NCI-H774 (cell line): ENCODE results near the gene WASL.
A peak's percentile ranks its signal among the peaks of the same experiment; 100 is the strongest.
"Not testable (repeated sequence)": the region's sequence is repeated elsewhere in the genome, so short reads cannot be mapped to it uniquely, and the experiment has no call there.

Source experiments
- DNase-seq: peaks from one replicate; lab custom pipeline; 2025; lab: John Stamatoyannopoulos, UW

WASL gene

DNA sequence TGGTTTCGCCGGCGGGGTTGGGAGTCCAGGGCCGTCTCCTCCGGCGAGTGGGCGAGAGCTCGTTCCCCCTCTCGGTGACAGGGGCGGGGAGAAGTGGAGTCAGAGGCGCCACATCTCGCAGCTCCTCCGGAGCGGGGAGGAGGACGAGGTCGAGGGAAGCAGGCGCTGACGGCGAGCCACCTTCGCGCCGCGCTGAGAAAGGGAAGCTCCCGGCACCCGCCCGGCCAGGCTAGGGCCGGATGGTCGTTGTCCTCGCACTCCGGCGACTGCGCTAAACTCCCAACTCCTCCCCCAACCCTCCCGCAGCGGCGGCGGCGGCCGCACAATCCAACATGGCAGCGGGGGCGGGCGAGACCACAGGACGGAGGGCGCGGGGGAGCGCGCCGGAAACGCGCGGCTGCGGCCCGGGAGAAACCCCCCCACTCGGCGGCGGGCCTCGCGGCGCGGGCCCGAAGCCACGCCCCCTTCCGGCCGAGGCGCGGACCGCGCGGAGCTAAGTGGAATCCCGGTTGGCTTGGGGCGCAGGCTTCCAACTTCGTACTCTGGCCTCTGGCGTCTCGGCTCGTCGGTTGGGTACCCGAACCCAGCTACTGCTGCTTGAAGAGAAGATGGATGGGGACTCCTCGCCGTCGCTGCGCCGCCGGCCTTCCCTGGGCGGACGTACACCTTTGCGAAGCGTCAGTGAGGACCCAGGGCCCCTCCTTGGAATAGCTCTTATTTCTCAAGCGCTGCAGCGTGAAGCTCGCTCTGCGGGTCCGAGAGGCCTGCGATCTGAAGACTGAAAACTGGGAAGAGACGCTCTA is at the start of gene WASL:
Gene WASL, minus strand, starts transcription at position 270 of the 803 bp plus-strand sequence. Its CDS starts 269 bp downstream, at position 1.
- peak; percentile 90 for DNase-seq

DNA sequence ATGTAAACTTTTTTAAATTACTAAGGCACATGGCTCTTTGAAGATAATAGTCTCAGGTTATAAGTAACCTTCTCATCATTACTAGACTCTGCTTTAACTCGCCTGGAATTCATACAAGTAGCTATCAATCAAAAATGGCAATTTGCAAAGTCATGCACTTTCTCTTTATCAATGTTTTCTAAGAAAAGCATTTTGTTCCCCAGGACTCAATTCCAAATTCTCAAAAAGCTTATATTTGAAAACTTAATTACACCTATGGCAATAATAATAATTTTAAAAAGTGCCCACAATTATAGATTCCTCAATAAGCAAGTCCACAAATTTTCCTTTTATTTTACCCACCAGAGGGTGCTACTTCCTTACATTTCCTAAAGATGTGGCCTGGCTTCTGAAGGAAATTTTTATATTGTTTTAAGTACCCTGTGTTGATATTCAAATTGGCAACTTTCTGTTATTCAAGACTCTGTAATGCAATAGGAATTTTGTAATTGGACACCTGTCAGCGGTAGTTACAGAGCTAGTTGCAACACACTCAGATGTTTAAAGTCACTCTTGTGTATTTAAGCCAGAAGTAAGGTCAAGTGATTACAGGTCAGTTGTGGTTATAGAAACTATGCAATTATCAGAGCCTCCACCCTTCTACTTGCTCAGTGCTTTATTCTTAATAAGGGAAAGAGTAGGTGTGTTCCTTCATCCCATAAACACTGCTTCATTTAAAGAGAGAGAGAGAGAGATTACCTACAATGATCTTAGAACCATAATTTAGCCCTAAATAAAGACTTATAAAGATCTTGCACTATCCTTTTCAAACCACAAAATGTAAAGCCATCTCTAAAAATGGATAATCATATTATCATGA is 49.1 kb upstream of the WASL start:
- DNase-seq, result peak; percentile 57

DNA sequence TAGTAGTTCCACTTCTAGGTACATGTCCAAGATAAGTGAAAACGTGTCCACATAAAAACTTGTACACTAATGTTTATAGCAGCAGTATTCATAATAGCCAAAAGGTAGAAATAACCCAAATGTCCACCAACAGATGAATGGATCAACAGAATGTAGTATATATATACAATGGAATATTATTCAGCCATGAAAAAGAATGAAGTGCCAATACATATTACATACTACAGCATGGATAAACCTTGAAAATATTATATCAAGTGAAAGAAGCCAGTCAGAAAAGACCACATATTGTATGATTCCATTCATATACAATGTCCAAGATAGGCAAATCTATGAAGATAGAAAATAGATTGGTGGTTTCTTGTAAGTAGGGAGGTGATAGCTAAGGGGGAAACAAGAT is 47.8 kb upstream of the WASL start:
- DNase-seq, result no peak

DNA sequence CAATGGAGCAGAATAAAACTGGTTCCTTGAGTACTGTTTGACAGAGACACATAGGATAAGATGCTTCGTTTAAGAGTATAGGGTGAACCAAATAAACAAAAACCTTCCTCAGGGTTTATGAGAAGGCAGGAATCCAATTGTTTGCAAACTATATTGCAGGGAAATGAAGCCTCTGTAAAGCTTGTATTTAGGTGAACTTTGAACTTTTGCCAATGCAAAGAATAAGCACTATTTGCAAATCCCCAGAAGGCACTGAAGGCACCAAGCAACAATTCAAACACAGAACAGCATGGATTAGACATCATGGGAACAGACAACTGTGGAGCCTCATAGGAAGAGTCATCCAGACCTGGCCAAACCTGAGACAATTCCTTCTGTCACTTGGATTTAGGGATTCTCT is 47.1 kb upstream of the WASL start:
- DNase-seq, result no peak

DNA sequence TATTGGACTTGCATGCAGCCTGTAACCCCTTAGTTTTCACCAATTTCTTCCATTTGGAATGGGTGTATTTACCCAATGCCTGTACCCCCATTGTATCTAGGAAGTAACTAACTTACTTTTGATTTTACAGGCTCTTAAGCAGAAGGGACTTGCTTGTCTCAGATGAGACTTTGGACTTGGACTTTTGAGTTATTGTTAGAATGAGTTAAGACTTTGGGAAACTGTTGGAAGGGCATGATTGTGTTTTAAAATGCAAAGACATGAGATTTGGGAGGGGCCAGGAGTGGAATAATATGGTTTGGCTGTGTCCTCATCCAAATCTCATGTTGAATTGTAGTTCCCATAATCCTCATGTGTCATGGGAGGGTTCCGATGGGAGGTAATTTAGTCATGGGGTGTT is 46.3 kb upstream of the WASL start:
- DNase-seq, result not testable (repeated sequence)

DNA sequence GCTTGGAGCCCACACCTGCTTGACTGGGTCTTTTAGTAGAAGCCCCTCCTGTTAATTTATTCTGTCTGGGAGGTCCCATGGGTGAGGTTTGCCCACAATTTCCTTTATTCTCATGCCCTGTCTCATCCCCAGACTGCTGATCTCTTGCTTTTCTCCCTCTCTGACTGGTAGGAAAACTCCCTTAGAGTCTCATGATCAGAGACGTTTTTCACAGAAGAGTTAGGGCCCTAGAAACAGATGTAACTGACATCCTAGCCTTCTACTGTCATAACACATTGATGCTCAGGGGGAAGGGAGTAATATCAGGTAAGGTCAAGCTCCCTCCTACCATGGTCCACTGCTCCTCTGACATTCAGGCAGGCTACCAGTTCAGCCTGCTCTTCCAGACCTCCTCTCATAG is 43.7 kb upstream of the WASL start:
- no peak for DNase-seq

DNA sequence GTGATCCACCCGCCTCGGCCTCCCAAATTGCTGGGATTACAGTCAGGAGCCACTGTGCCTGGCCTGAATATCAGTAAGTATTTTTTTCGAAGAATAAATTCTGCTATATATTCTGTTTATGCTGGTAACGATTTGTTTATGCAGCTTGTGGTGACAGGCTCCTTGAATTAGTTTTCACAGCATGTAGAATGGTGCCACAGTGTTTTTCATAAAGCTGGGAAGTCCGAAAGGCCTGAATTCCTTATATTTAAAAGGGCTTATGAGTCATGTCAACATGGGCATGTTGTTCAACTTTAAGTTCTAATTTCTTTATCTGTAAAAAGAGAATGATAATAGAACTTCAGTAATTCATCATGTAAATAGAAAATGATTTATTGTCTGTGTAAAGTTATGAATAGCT is 42.2 kb upstream of the WASL start:
- no peak for DNase-seq

DNA sequence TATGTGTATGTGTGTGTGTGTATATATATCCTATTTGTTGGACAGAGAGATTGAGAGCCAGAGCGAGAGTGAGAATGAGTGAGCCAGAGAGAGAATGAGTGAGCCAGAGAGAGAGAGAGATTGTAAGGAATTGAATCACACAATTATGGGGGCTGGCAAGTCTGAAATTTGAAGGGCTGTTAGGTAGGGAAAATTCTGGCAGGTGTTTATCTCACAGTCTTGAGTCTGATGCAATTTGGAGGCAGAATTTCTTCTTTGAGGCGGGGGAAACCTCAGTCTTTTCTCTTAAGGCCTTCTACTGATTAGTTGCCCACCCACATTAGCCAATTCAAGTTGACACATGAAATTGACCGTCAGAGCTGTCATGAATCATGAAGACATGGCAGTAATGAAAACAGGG is 41.0 kb upstream of the WASL start:
- no peak for DNase-seq

DNA sequence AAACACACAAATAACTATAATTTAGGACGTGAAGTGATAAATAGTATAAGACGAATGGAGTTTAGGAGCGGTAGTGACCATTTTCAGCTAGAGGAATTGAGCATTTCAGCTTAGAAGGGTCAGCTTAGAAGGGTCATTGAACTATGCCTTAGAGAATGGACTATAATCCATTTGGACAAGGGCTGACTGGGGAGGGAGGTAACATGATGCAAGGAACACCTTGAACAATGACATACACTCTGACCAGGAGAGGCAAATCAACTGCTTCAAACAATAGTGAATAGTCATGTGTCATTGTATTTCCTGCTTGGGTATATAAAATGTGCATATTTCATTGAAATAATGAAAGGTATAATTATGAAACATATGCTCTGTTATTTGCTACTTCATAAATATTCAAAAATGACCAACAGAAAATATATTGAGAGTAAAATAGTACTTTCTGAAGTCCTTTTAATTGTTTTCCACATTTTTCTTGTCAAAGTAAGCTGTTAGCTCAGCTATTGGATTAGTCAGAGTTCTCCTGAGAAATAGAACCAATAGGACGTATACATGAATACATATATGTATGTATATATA is 40.5 kb upstream of the WASL start:
- no peak for DNase-seq

DNA sequence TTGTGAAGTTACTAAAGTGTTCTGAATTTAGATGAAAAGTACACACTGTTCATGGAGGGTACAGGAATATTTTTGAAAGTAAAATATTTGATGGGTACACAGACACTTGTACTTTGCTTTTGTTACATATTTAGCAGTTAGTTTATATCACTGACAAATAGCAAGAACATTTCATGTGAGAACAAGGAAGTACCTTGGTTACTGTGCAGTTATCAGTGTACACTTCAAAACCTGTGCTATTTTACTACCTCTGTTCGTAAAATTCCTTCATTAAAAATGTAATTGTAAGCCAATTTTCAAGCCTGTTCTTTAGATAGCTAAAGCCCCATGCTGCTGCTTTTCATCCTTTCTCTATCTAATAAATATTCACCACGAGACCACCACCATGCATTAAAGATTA is 39.8 kb upstream of the WASL start:
- no peak for DNase-seq

DNA sequence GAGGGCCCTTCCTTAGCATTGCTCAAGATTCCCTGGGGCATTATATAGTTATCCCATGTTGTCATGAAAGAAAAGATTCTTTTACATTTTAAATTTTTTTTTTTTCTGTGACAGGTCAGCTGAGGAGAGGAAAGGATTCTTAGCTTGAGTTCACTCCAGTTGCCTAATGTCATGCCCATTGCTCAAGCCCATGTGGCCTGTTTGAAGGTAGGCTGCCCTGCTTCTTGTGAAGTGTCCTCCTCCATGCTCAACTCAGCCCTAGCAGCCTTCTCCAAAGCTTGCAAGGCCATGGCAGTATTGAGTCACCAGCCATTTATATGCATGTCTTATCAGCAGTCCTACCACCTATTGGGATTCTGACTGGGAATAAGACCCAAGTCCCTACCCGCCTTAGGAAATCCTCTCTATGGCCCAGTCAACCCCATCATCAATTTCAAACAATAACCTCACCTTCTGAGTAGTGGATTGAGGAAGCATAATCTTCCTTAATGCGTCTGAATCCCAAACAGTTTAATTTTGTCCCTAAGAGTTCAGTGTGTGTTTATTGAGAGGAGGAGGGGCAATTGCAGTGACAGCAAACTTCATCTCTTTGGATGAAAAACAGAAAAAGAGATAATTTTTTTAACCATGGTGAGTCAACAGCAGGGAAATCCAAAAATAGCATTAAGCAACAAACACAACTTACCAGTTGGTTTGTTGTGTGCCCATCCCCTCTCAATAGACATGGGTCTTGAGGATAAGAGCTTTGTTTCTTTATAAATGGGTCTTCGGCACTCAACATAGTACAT is 38.6 kb upstream of the WASL start:
- DNase-seq, result no peak

DNA sequence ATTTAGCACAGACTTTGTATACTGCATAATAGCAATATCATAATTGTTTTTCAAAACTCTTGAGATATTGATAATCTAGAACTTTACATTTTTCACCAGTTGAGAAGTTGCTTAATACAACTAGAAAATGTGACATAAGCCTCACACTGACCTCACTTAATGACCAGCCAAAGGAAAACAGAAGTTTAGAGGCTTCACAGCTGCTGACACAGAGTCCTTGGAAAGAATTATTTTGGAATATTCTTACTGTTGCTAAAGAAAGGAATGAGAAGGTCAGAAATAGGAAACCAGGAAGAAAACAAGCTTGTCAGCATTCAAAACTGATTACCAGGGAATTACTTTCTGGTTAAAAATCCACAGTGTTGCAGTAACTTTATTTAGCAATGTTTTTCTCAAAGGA is 35.5 kb upstream of the WASL start:
- DNase-seq, result no peak

DNA sequence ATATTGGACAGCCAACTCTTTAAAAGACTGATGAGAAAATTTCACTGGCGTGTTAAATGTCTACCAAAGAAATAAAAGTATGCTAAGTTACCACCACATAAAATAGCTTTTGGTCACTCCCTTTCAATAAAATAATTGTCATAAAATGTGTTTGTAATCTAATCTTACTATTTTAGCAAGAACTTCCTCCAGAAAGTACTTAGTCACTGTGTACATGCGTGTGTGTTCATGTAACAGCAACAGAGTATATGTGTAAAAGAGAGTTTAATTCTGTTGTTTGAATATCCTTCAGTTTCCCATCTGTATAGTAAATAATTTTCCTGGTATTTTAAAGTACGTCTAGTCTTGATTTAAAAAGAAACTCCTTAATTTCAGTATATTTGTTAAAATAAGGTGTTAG is 35.0 kb upstream of the WASL start:
- DNase-seq, result no peak

DNA sequence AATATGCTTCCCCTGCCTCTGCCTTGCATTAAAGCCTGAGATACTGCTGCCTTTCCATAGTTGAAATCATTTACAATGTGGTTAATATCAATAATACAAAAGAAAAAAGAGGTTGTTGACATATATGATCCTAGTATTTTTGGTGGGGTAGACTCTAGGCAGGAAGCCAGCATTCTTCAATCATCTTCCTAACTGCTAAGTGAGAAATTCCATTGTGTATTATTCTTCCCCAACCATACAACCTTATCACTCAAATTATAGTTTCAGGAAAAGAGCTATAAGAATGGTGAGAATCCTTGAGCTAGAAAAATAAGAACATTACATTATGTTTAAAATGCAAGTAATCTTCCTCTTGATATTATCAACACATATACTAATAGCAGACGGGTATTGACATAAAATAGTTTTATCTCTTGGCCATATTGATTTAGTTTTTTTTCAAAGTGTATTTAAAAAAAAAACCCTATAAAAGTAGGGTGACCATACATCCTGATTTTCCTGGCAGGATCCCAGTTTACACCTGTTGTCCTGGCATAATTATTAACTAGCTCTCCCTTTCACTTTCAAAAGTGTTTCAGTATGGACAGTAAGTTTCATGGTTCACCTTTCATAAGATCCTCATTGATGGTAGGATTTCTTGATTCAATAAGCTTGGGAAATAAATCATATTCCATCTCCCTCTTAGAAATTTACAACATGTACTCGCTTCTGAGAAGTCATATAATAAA is 33.4 kb upstream of the WASL start:
- no peak for DNase-seq

DNA sequence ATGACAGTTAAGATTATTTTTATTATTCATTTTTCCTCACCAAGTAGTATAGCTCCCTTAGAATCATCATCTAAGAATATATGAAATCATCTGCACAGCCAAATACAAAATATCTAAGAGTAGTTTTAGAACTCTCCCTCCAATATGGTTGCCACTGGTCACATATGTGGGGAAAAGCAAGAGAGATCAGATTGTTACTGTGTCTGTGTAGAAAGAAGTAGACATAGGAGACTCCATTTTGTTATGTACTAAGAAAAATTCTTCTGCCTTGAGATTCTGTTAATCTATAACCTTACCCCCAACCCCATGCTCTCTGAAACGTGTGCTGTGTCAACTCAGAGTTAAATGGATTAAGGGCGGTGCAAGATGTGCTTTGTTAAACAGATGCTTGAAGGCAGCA is 31.7 kb upstream of the WASL start:
- DNase-seq, result not testable (repeated sequence)

DNA sequence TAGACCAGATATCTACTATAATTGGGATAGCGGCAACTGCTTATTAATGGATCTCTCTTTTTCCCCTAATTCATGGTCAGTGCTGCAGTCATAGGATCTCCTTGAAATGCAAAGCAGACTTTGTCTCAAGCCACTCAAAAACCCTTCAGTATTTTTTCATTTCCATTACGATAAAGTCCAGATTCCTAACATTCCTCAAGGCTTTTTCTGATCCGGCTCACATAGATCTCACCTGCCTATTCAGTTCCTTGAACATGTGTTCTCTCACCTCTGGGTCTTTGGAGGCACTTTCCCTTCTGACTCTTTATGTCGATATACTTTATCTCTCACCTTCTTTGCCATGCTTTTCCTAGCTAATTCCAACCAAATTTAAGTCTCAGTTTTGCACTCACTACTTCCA is 25.7 kb upstream of the WASL start:
- DNase-seq, result no peak

DNA sequence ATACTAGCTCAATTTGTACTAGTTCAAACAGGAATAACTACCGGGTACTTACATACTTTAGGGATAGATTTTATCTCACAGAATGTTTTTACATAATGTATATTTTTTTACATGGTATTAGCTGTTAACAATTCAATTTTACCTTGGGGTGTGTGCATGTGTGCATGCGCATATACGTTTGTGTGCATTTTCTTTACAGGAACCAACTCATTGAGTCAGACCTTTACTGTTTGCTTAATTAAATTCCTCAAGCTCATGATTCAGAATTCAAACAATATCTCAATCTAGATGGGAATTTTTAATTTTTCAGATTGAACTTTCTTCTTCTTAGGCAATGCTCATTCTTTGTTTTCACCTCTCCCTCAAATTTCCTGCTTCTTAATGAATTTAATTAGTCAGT is 24.7 kb upstream of the WASL start:
- DNase-seq, result no peak

DNA sequence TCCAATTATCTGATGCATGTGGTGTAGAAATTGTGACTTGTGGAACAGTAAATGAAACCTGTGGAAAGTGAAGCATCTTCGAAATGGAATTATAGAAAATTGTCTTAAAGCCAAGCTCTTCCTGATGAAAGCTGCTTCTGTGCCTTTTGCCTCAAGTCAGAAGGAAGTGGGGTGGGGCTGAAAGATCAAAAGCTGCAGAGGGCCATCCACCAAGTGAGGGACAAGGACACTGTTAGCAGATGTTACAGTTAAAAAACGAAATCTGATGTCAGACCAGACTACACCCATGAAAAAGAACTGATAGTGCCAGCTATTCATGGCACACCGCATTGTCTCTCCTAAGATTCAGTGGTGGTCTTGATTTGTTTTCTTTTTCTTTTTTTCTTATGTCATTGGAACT is 23.8 kb upstream of the WASL start:
- no peak for DNase-seq

DNA sequence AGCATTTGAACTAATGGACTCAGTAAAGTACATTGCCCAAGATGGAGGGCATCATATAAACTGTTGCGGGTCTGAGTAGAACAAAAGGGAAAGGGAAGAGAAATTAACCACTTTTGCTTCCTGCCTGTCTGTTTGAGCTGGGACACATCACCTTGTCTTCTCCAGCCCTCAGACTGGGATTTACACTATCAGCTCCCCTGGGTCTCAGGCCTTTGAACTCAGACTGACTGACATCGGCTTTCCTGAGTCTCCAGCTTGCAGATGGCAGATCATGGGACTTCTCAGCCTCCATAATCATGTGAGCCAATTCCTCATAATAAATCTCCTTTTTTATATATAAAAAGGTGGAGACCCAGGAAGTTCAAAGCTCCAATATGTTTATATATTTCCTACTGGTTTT is 23.0 kb upstream of the WASL start:
- DNase-seq, result no peak

DNA sequence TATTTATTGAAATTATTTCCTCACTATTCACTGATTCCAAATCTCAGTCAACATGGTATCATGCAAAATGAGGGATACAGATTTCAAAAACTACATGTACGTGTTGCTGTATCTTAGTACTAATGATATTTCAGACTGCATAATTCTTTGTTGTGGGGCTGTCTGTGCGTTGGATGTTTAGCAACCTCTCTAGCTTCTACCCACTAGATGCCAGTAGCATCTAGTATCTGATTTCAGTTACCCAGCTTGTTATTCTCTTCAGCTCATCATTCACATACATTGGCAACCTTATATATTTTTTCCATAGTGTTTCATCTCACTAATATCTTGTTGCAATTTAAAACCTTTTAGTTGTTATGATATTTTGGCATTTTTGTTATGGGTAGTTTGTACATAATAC is 22.5 kb upstream of the WASL start:
- no peak for DNase-seq

DNA sequence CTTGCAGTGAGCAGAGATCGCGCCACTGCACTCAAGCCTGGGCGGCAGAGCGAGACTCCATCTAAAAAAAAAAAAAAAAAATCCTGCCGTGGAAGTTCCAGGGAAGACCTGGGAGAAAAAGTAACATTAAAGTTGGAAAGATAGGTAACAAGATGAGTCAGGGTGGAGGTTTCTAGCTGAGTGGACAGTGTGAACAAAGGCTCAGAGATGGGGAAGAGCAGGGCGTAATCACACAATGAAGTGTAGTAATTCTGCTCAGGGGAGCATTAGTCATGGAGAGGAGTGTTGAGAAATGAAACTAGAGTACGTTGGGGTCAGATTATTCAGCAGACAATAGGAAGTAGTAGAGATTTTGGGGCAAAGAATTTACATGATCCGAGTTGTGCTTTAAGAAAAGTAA is 21.6 kb upstream of the WASL start:
- no peak for DNase-seq

DNA sequence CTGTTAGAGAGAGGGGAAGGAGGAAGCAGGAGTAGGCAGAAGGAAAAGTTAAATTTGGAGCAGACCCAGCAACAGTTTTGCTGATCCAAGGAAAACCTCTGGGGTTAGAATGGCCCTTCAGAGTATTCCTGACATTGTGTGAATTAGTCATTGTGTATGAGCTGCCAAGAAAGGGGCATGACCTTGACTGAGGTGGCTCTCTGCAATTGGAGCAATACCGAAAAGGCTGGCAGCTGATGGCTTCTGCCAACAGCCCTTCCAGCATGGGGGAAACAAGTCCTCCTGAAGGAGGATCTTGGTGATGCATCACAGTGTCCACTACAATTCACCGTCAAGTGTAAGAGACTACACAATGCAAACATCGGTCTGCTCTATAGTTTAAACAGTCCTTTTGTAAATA is 20.6 kb upstream of the WASL start:
- DNase-seq, result peak; percentile 31
